ENCODE results near the gene DDA1.

Gene DDA1

DNA sequence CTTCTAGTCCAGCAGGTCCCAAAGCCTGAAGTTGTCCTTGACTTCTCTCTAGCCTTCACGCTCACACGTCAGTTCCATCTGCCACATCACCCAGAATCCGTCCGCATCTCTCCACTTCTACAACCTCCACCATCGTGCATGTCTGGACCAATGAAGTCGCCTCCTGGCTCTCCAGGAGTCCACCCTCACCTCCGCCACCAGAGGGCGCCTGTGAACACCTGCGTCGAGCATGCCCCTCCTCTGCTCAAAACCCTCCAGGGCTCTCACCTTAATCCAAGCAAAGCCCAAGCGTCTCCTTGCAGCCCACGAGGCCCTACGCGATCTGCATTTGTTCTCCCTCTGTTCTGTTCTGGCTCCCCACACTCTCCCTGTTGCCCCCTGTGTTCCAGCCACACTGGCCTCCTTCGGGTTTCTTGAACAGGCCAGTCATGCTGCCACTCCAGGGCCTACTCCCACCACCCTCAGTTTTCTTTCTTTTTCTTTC is 48.5 kb upstream of the DDA1 start (continued):
- TF ChIP-seq, protein P1, sequence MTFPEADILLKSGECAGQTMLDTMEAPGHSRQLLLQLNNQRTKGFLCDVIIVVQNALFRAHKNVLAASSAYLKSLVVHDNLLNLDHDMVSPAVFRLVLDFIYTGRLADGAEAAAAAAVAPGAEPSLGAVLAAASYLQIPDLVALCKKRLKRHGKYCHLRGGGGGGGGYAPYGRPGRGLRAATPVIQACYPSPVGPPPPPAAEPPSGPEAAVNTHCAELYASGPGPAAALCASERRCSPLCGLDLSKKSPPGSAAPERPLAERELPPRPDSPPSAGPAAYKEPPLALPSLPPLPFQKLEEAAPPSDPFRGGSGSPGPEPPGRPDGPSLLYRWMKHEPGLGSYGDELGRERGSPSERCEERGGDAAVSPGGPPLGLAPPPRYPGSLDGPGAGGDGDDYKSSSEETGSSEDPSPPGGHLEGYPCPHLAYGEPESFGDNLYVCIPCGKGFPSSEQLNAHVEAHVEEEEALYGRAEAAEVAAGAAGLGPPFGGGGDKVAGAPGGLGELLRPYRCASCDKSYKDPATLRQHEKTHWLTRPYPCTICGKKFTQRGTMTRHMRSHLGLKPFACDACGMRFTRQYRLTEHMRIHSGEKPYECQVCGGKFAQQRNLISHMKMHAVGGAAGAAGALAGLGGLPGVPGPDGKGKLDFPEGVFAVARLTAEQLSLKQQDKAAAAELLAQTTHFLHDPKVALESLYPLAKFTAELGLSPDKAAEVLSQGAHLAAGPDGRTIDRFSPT (tag by site-specific recombination; IDR thresholded peaks at IDR 0.05), result no peak
- TF ChIP-seq, protein P2, sequence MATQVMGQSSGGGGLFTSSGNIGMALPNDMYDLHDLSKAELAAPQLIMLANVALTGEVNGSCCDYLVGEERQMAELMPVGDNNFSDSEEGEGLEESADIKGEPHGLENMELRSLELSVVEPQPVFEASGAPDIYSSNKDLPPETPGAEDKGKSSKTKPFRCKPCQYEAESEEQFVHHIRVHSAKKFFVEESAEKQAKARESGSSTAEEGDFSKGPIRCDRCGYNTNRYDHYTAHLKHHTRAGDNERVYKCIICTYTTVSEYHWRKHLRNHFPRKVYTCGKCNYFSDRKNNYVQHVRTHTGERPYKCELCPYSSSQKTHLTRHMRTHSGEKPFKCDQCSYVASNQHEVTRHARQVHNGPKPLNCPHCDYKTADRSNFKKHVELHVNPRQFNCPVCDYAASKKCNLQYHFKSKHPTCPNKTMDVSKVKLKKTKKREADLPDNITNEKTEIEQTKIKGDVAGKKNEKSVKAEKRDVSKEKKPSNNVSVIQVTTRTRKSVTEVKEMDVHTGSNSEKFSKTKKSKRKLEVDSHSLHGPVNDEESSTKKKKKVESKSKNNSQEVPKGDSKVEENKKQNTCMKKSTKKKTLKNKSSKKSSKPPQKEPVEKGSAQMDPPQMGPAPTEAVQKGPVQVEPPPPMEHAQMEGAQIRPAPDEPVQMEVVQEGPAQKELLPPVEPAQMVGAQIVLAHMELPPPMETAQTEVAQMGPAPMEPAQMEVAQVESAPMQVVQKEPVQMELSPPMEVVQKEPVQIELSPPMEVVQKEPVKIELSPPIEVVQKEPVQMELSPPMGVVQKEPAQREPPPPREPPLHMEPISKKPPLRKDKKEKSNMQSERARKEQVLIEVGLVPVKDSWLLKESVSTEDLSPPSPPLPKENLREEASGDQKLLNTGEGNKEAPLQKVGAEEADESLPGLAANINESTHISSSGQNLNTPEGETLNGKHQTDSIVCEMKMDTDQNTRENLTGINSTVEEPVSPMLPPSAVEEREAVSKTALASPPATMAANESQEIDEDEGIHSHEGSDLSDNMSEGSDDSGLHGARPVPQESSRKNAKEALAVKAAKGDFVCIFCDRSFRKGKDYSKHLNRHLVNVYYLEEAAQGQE (tag by site-specific recombination; IDR thresholded peaks at IDR 0.05), result no peak
- TF ChIP-seq ZNF510 (tag by site-specific recombination; IDR thresholded peaks at IDR 0.05; ENCODE audit: insufficient replicate concordance), result no peak
- no peak for TF ChIP-seq ZNF530 (tag by site-specific recombination; IDR thresholded peaks at IDR 0.05; ENCODE audit: low read depth)
- TF ChIP-seq ZNF416 (tag by site-specific recombination; IDR thresholded peaks at IDR 0.05), result no peak
- TF ChIP-seq EGR2 (tag by site-specific recombination; IDR thresholded peaks at IDR 0.05; ENCODE audit: low read depth), result peak; percentile 36; the same call in 1 of the 2 replicates
- no peak for TF ChIP-seq FEZF1 (tag by site-specific recombination; IDR thresholded peaks at IDR 0.05)
- no peak for TF ChIP-seq ZNF114 (tag by site-specific recombination; IDR thresholded peaks at IDR 0.05)
- TF ChIP-seq, protein P3, sequence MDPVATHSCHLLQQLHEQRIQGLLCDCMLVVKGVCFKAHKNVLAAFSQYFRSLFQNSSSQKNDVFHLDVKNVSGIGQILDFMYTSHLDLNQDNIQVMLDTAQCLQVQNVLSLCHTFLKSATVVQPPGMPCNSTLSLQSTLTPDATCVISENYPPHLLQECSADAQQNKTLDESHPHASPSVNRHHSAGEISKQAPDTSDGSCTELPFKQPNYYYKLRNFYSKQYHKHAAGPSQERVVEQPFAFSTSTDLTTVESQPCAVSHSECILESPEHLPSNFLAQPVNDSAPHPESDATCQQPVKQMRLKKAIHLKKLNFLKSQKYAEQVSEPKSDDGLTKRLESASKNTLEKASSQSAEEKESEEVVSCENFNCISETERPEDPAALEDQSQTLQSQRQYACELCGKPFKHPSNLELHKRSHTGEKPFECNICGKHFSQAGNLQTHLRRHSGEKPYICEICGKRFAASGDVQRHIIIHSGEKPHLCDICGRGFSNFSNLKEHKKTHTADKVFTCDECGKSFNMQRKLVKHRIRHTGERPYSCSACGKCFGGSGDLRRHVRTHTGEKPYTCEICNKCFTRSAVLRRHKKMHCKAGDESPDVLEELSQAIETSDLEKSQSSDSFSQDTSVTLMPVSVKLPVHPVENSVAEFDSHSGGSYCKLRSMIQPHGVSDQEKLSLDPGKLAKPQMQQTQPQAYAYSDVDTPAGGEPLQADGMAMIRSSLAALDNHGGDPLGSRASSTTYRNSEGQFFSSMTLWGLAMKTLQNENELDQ (tag by site-specific recombination; IDR thresholded peaks at IDR 0.05; ENCODE audit: low read depth), result no peak
- TF ChIP-seq, protein P4, sequence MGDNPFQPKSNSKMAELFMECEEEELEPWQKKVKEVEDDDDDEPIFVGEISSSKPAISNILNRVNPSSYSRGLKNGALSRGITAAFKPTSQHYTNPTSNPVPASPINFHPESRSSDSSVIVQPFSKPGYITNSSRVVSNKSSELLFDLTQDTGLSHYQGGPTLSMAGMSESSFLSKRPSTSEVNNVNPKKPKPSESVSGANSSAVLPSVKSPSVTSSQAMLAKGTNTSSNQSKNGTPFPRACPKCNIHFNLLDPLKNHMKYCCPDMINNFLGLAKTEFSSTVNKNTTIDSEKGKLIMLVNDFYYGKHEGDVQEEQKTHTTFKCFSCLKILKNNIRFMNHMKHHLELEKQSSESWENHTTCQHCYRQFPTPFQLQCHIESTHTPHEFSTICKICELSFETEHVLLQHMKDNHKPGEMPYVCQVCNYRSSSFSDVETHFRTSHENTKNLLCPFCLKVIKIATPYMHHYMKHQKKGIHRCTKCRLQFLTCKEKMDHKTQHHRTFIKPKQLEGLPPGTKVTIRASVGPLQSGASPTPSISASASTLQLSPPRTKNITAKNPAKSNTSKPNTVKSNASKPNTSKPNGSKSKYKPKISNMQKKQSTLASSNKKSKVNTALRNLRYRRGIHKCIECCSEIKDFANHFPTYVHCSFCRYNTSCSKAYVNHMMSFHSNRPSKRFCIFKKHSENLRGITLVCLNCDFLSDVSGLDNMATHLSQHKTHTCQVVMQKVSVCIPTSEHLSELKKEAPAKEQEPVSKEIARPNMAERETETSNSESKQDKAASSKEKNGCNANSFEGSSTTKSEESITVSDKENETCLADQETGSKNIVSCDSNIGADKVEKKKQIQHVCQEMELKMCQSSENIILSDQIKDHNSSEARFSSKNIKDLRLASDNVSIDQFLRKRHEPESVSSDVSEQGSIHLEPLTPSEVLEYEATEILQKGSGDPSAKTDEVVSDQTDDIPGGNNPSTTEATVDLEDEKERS (tag by site-specific recombination; IDR thresholded peaks at IDR 0.05), result no peak
- TF ChIP-seq ZEB2 (tag by site-specific recombination; IDR thresholded peaks at IDR 0.05), result peak; percentile 69
- TF ChIP-seq ZNF138 (tag by site-specific recombination; IDR thresholded peaks at IDR 0.05; ENCODE audit: borderline replicate concordance), result no peak
- no peak for TF ChIP-seq ZNF571 (tag by site-specific recombination; IDR thresholded peaks at IDR 0.05)
- no peak for TF ChIP-seq MYNN (tag by site-specific recombination; IDR thresholded peaks at IDR 0.05; ENCODE audit: borderline replicate concordance)
- TF ChIP-seq ZNF544 (tag by site-specific recombination; IDR thresholded peaks at IDR 0.05), result no peak
- peak; percentile 76 for TF ChIP-seq ZNF16 (tag by site-specific recombination; IDR thresholded peaks at IDR 0.05; ENCODE audit: low read depth)
- peak; percentile 18; the same call in 1 of the 2 replicates for TF ChIP-seq ZFP69B (tag by site-specific recombination; IDR thresholded peaks at IDR 0.05)
- TF ChIP-seq, protein P5, sequence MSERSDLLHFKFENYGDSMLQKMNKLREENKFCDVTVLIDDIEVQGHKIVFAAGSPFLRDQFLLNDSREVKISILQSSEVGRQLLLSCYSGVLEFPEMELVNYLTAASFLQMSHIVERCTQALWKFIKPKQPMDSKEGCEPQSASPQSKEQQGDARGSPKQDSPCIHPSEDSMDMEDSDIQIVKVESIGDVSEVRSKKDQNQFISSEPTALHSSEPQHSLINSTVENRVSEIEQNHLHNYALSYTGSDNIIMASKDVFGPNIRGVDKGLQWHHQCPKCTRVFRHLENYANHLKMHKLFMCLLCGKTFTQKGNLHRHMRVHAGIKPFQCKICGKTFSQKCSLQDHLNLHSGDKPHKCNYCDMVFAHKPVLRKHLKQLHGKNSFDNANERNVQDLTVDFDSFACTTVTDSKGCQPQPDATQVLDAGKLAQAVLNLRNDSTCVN (tag by site-specific recombination; optimal IDR thresholded peaks at IDR 0.05), result no peak
- TF ChIP-seq ZFP37 (tag by site-specific recombination; IDR thresholded peaks at IDR 0.05), result no peak; the same call in 1 of the 2 replicates
- no peak for TF ChIP-seq HOXA7 (CRISPR knock-in tag; IDR thresholded peaks at IDR 0.05; ENCODE audit: borderline replicate concordance)
- TF ChIP-seq, protein P6, sequence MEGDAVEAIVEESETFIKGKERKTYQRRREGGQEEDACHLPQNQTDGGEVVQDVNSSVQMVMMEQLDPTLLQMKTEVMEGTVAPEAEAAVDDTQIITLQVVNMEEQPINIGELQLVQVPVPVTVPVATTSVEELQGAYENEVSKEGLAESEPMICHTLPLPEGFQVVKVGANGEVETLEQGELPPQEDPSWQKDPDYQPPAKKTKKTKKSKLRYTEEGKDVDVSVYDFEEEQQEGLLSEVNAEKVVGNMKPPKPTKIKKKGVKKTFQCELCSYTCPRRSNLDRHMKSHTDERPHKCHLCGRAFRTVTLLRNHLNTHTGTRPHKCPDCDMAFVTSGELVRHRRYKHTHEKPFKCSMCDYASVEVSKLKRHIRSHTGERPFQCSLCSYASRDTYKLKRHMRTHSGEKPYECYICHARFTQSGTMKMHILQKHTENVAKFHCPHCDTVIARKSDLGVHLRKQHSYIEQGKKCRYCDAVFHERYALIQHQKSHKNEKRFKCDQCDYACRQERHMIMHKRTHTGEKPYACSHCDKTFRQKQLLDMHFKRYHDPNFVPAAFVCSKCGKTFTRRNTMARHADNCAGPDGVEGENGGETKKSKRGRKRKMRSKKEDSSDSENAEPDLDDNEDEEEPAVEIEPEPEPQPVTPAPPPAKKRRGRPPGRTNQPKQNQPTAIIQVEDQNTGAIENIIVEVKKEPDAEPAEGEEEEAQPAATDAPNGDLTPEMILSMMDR (tag by site-specific recombination; IDR thresholded peaks at IDR 0.05), result peak; percentile 96
- 0 out of 2 replicates have a peak, but pooled peaks have one; percentile 22 for TF ChIP-seq ZBTB48 (tag by site-specific recombination; IDR thresholded peaks at IDR 0.05)
- no peak for TF ChIP-seq KLF16 (tag by site-specific recombination; IDR thresholded peaks at IDR 0.05)
- no peak for TF ChIP-seq ZNF830 (tag by site-specific recombination; IDR thresholded peaks at IDR 0.05; ENCODE audit: low read depth)

Measured in HEK293 (cell line).